Omental fat pad (tissue), 4 donors: ENCODE data around the gene PSG4. TPM values are rescaled to one million over a fixed set of nuclear protein-coding genes. Genes with fewer than 3 reads are reported as not detected.
"Not testable (repeated sequence)": the region's sequence is repeated elsewhere in the genome, so short reads cannot be mapped to it uniquely, and the experiment has no call there.

Experiments
- ATAC-seq: fragments of 150-250 bp; one replicate; pipeline ENCODE4 v1.9.1; 2016; ENCODE audit warnings: mild to moderate bottlenecking, moderate library complexity; ENCODE audit not compliant: low FRiP score
- DNase-seq: peaks from one replicate; pipeline ENCODE4 v3.0.0-alpha.2; 2019; ENCODE audit warnings: low spot score
- total RNA-seq, 4 donors: library from RNA; depleted of rRNA; stranded (reverse); fragments of >200 nt; gene quantifications; one replicate each; pipeline ENCODE4 v1.1.0, GENCODE V29; 2016
- TF ChIP-seq, protein P1 (sequence below), 3 donors: fragments of 450-650 bp; IDR thresholded peaks; one replicate each; pipeline ENCODE4 v1.5.1; 2016 to 2017; ENCODE audit warnings: antibody characterized with exemption in 3 of 3, mild to moderate bottlenecking in 3 of 3, moderate library complexity in 2 of 3

The PSG4 gene
- total RNA-seq, 4 donors from 2014 or later = not detected

- ATAC-seq, DNase-seq: not testable (repeated sequence)
Measured at GRCh38 chr19:43162261-43162660, 43.2 kb downstream of the PSG4 start.

- DNase-seq (no peak), ATAC-seq (peak; percentile 62)
- TF ChIP-seq, protein P1, sequence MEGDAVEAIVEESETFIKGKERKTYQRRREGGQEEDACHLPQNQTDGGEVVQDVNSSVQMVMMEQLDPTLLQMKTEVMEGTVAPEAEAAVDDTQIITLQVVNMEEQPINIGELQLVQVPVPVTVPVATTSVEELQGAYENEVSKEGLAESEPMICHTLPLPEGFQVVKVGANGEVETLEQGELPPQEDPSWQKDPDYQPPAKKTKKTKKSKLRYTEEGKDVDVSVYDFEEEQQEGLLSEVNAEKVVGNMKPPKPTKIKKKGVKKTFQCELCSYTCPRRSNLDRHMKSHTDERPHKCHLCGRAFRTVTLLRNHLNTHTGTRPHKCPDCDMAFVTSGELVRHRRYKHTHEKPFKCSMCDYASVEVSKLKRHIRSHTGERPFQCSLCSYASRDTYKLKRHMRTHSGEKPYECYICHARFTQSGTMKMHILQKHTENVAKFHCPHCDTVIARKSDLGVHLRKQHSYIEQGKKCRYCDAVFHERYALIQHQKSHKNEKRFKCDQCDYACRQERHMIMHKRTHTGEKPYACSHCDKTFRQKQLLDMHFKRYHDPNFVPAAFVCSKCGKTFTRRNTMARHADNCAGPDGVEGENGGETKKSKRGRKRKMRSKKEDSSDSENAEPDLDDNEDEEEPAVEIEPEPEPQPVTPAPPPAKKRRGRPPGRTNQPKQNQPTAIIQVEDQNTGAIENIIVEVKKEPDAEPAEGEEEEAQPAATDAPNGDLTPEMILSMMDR (IDR thresholded peaks at IDR 0.05) = no peak
Measured at GRCh38 chr19:43152214-43152613, 53.2 kb downstream of the PSG4 start.

- DNase-seq, ATAC-seq: not testable (repeated sequence)
Measured at GRCh38 chr19:43149788-43150187, 55.6 kb downstream of the PSG4 start.

DNA sequence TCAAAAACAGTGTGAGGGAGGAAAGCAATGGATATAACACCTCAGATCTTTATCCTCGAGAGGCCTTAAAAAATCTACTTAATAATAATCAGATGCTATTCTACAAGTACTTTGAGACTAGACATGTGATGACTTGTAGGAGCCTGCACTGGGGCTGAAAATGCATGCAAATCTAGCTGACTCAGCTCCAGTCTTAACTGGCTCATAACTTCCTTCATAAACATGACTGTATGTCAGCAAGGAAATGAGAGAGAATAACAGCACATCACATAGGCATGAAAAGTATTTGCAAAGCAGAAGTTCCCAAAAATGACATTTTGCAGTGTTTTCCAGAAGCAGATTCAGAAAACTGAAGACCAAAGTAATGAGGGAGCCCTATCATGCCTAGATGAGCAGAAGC is 57.2 kb downstream of the PSG4 start:
- ATAC-seq (no peak), DNase-seq (no peak)
- TF ChIP-seq, protein P1 (IDR thresholded peaks at IDR 0.05) = no peak

Other genes with a start within 250 kb of the PSG4 start
- gene PSG11, start 179.2 kb downstream of the PSG4 start, total RNA-seq = not detected
- gene PSG2, start 122.9 kb downstream of the PSG4 start, total RNA-seq = not detected
- gene PSG5, start 19.1 kb downstream of the PSG4 start, total RNA-seq = not detected
- gene PSG9, start 63.9 kb upstream of the PSG4 start, total RNA-seq = not detected
- 10 to 100 TPM in 1 of 4 donors, 1 to 10 TPM in 2, under 1 TPM in 1; 0.72 to 20.3 (median 3.5) TPM for gene CD177, start 148.0 kb upstream of the PSG4 start, total RNA-seq
- not detected for gene TEX101, start 209.3 kb upstream of the PSG4 start, total RNA-seq